Glomerular endothelial cell (primary cell): ENCODE results near the gene GLT8D2. TPM values are rescaled to one million over a fixed set of nuclear protein-coding genes. Genes with fewer than 3 reads are reported as not detected.
A peak's percentile ranks its signal among the peaks of the same experiment; 100 is the strongest.
"Not testable (repeated sequence)": the region's sequence is repeated elsewhere in the genome, so short reads cannot be mapped to it uniquely, and the experiment has no call there.

Experiments
- DNase-seq: peaks from one replicate; pipeline ENCODE4 v3.0.0-alpha.2; 2011; ENCODE audit warnings: low read depth, low spot score; ENCODE audit errors: extremely low read depth
- total RNA-seq: library from RNA; depleted of rRNA; stranded (reverse); fragments of >200 nt; gene quantifications from 2 replicates; pipeline ENCODE4 v1.2.3, GENCODE V29; 2015

GLT8D2 gene
- total RNA-seq, 1 donor from 2014 or later: 3.8 TPM

GRCh38 chr12:104054681-104055346, 4.8 kb upstream of the GLT8D2 start:
- DNase-seq: no peak

- no peak for DNase-seq
These were observed 449 bp upstream of the GLT8D2 start for GRCh38 chr12:104050436-104050835.

- DNase-seq: no peak
These were observed 597 bp downstream of the GLT8D2 start for GRCh38 chr12:104049278-104049902.

- no peak for DNase-seq
These were observed 1.2 kb downstream of the GLT8D2 start for GRCh38 chr12:104048811-104049210.

GRCh38 chr12:104048162-104048561, 1.8 kb downstream of the GLT8D2 start:
- no peak for DNase-seq

- no peak for DNase-seq
These were observed 3.7 kb downstream of the GLT8D2 start for GRCh38 chr12:104046306-104046705.

- DNase-seq: no peak
These were observed 5.8 kb downstream of the GLT8D2 start for GRCh38 chr12:104044158-104044557.

GRCh38 chr12:104042580-104042979, 7.4 kb downstream of the GLT8D2 start:
- no peak for DNase-seq

GRCh38 chr12:104039769-104040168, 10.2 kb downstream of the GLT8D2 start:
- not testable (repeated sequence) for DNase-seq

GRCh38 chr12:104036143-104036542, 13.8 kb downstream of the GLT8D2 start:
- not testable (repeated sequence) for DNase-seq

- not testable (repeated sequence) for DNase-seq
These were observed 19.4 kb downstream of the GLT8D2 start for GRCh38 chr12:104030596-104030995.

- DNase-seq: no peak
These were observed 23.0 kb downstream of the GLT8D2 start for GRCh38 chr12:104026841-104027599.

- DNase-seq: no peak
These were observed 24.2 kb downstream of the GLT8D2 start for GRCh38 chr12:104025771-104026170.

GRCh38 chr12:104024348-104024747, 25.6 kb downstream of the GLT8D2 start:
- DNase-seq: no peak

GRCh38 chr12:104023710-104024109, 26.3 kb downstream of the GLT8D2 start:
- no peak for DNase-seq

GRCh38 chr12:104022786-104023185, 27.2 kb downstream of the GLT8D2 start:
- no peak for DNase-seq

GRCh38 chr12:104021862-104022261, 28.1 kb downstream of the GLT8D2 start:
- not testable (repeated sequence) for DNase-seq

GRCh38 chr12:104012331-104012730, 37.7 kb downstream of the GLT8D2 start:
- DNase-seq: no peak

- DNase-seq: peak; percentile 81
These were observed 38.7 kb downstream of the GLT8D2 start for GRCh38 chr12:104011253-104011652.

- no peak for DNase-seq
These were observed 39.3 kb downstream of the GLT8D2 start for GRCh38 chr12:104010606-104011169.

GRCh38 chr12:104010121-104010520, 39.9 kb downstream of the GLT8D2 start:
- DNase-seq: no peak
